HG03521 (cell line): Measurements from ENCODE around the gene NAT14.

Experiments used
- ATAC-seq: cut with Tn5 transposase; IDR thresholded peaks from one replicate; pipeline ENCODE4 v1.9.1; 2021; ENCODE audit warnings: mild to moderate bottlenecking, moderate library complexity; ENCODE audit not compliant: unreplicated experiment

The NAT14 gene

DNA sequence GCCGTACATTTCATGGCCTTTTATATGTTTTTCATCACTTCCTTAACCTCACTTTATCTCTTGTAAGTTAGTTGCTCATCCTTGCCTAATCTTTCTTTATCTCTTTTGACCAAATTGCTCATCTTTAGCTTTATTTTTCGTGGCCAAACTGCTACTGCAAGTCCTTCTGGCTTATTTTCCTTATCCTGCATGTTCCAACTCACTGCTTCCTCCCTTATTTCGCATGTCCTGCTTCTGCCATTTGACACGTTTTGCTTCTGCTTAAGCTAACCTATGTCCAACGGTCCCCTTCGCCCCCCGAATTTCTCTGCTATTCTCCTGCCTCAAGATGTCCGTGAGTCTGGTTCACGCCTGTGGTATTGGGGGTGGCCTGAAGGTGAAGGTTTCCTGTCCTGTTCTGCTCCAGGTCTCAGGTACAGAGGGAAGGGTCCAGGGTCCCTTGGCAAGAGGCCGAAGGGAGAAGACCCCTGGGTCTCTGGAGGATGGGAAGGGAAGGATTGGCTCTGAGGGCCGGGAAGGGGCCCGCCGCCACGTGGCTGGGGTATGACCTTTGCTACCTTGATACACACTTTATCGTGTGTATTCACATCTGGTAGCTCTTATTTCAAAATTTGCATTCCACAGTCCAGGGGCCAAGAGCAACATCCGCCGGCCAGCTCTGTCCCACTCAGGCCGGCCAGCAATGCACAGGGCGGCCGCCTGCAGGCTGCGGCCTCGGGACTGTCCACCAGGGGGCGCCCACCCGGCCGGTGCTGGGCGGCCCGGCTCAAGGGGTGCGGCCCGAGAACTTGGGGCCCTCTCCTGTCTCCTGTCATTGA, 17.5 kb upstream of the NAT14 start:
- ATAC-seq: peak; percentile 71

DNA sequence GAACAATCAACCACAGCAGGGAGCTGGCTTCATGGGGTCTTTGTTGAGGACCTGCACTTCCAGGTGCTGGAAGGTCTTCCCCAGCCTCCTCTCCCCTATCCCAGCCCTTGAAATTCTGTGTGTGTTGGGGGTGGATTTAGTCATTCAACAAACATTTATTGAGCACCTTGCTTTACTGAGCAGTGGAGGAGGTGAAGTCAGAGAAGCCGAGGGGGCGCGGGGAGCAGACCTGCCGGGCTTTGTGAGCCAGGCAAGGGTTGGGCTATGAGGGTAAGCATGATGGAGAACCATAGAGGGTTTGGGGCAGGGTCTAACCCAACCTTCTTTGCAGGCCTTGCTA, 17.0 kb upstream of the NAT14 start:
- no peak for ATAC-seq

DNA sequence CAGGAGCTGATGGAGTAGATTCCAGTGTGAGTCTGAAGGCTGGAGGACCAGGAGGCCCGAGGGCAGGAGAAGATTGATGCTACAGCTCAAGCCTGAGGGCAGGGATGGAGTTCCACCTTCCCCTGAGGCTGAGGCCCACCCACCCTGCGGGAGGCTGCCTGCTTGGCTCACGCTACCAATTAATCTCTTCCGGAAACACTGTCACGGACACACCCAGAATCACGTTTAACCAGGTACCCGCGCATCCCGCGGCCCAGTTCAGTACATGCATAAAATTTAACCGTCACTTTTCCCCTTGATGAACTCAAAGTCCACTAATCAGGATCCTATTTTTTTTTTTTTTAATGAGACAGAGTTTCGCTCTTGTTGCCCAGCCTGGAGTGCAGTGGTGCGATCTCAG, 13.7 kb upstream of the NAT14 start:
- ATAC-seq: no peak

DNA sequence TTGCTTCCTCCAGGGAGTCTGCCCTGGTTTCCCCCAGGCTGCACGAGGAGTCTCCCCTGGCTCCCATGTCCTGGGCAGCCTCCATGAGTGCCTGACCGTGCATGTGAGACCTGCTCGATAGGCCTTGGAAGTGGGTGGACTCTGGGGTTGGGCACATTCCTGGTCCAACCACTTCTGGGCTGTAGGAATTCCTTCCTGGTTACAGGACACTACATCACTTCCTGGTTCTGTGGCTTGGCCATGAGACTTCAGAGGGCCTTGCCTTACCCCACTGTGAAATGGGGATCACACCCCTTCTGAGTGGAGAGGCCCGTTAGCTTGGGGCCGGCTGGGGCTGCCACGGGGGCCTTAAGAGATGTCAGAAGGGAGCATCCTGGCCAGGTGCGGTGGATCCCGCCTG, 12.5 kb upstream of the NAT14 start:
- ATAC-seq: no peak

DNA sequence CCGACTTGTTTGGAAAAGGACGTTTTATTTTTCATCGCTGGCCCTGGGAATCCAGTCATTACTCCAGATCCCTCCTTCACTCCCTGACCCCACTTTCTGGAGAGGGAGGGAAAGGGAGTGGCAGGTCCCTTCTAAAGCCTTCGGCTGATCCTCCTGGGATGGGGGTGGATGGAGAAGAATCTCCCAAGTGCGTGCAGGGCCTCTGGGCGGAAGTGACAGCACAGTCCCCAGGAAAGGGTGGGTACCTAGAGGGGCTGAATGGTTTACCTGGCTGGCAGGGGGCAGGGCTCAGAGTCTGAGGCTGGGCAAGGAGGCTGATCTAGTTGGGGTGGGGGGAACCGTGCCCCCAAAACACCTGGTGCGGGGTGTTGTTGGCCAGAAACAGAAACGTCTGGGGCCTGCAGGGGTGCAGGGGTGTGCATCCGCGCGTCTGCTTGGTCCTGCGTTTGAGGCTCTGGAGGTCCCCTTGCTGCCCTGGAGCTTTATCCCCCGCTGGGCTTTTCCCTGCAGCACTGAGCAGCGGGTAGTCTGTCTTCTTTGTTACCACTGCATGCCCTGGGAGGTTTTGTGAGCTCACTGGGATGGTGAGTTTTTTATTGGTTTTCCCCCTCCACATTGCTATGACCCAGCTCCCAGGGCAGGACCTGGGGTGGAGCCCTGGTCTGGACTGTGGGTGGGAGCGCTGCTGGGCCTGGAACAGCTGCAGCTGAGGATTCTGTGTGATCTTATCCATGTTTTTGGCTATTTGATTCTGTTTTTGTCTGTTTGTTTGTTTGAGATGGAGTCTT, 11.6 kb upstream of the NAT14 start:
- ATAC-seq: no peak

DNA sequence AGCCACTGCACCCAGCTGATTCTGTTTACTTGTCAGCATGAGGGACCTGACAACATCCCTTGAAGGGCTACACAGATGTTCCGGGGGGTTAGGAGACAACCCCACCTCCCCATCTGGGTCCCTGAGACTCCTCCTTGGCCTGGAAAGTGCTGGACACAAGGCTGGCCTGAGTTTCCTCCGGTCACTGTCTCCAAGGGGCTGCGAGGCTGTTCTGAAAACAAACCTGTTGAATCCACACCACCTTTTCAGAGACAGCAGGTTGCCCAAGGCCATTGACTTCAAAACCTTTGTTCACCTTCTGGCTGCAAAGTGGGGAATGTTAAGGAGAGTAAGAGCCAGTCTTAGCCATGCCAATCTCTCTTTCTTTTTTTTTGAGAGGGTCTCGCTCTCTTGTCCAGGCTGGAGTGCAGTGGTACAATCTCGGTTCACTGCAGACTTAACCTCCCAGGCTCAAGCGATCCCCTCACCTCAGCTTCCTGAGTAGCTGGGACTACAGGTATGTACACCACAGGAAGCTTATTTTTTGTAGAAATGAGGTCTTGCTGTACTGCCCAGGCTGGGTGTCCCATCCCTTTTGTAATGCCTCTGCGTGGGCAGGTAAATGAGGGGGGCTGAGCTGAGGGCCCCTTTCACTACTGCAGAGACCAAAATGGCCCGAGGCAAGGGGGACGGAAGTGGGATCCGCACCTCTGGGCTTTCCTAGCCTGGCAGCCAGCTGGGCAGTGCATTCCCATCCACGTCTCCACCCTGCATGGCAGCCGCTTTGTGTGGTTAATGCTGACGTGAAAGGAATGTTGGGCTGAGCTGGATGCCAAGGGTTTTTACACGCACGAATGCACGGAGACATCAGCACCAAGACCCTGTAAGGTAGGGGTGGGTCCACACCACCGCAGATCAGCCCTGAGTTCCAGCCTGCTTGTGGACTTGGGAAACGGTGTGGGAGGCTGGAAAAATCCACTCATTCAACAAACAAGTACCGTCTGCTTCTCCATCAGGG, 10.4 kb upstream of the NAT14 start:
- ATAC-seq: no peak

DNA sequence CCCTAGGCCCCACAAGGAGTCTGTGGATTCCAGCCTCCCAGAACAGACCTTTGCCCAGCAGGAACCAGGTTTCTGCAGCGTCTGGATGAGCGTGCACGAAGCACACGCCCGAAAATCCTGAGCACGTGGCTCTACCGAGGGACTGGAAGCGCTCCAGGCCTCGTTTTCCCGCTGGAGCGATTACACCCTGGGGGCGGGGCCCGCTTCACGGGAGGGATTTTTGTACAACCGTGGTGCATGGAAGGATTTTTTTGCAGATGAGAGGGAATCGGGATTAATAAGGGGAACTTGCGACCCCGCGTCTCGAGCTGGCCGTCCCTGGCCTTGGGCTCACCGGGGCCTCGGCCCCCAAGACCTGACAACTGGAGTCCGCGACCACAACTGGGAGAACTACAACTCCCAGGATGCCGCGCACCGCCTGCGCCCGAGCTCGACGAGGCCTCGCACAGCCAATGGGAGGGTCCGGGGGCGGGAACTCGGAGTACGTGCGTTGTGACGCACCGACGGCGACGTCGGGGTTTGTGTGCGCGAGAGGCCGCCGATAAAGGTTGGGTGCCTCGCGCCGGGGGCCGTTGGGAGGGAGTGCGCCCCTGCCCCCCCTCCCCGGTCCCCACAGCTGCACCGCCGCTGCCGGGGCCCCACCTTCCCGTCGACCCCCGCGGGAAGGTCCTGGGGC, 8.8 kb upstream of the NAT14 start, which contains the start of gene ZNF628:
Gene ZNF628 (plus strand): TSS at position 518 of the 676 bp plus-strand sequence. CDS start 3,294 bp downstream, outside the sequence.
- ATAC-seq: peak; percentile 95

DNA sequence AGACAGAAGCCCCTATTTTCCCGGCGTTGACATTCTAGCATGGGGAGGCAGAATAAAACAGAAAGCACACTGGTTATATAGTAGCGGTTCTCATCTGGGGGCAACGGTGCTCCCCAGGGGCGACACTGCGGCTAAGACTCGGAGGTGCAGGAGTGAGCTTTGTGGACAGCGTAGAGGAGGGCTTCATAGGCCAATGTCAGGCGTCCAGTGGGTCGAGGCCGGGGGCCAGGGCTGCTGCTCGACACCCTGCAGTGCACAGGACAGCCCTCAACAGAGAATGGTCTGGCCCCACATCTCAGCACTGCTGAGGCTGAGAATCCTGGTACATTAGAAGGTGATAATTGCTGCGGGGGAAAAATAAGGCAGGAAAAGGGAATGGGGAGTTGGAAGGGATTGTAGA, 7.1 kb upstream of the NAT14 start:
- ATAC-seq: no peak

DNA sequence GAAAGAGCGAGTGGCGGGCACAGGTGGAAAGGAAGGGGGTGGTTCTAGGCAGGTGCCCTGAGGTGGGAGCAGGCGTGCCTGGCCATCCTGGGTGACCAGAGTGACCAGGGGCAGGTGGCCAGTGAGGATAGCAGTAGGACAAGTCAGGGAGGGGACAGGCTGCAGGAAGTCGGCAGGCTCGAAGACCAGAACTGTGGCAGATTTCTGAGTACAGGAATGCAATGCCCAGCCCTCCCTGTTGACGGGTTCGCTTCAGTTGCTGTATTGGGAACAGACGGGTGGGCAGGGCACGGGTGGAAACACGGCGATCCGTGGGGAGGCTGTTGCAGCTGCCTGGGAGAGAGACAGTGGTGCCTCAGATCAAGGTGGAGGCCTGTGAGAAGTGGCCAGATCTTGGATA, 6.6 kb upstream of the NAT14 start:
- no peak for ATAC-seq

- no peak for ATAC-seq
These were observed 5.9 kb upstream of the NAT14 start for GRCh38 chr19:55479045-55479444.

GRCh38 chr19:55479451-55480230, 5.3 kb upstream of the NAT14 start:
- no peak for ATAC-seq

DNA sequence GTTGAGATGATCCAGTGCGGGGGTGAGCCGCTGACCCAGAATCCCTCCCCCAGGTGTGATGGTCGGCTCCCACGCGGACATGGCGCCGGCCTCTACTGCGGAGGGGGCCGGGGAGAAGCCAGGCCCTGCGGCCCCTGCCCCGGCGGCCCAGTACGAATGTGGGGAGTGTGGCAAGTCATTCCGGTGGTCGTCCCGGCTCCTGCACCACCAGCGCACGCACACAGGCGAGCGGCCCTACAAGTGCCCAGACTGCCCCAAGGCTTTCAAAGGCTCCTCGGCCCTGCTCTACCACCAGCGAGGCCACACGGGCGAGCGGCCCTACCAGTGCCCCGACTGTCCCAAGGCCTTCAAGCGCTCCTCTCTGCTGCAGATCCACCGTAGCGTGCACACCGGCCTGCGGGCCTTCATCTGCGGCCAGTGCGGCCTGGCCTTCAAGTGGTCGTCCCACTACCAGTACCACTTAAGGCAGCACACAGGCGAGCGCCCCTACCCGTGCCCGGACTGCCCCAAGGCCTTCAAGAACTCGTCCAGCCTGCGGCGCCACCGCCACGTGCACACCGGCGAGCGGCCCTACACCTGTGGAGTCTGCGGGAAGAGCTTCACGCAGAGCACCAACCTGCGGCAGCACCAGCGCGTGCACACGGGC, 3.7 kb upstream of the NAT14 start:
- ATAC-seq: no peak

GRCh38 chr19:55481794-55482155, 3.2 kb upstream of the NAT14 start:
- no peak for ATAC-seq

DNA sequence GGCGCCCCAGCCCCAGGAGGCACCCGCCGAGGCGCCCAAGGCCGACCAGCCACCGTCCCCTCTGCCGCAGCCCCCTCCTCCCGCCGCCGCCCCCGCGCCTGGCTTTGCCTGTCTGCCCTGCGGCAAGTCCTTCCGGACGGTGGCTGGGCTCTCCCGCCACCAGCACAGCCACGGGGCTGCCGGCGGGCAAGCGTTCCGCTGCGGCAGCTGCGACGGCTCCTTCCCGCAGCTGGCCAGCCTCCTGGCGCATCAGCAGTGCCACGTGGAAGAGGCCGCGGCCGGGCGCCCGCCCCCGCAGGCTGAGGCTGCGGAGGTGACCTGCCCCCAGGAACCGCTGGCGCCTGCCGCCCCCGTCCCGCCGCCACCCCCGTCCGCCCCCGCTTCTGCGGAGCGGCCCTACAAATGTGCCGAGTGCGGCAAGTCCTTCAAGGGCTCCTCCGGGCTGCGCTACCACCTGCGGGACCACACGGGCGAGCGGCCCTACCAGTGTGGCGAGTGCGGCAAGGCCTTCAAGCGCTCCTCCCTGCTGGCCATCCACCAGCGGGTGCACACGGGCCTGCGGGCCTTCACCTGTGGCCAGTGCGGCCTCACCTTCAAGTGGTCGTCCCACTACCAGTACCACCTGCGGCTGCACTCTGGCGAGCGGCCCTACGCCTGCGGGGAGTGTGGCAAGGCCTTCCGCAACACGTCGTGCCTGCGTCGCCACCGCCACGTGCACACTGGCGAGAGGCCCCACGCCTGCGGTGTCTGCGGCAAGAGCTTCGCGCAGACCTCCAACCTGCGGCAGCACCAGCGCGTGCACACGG, 2.6 kb upstream of the NAT14 start:
- no peak for ATAC-seq

DNA sequence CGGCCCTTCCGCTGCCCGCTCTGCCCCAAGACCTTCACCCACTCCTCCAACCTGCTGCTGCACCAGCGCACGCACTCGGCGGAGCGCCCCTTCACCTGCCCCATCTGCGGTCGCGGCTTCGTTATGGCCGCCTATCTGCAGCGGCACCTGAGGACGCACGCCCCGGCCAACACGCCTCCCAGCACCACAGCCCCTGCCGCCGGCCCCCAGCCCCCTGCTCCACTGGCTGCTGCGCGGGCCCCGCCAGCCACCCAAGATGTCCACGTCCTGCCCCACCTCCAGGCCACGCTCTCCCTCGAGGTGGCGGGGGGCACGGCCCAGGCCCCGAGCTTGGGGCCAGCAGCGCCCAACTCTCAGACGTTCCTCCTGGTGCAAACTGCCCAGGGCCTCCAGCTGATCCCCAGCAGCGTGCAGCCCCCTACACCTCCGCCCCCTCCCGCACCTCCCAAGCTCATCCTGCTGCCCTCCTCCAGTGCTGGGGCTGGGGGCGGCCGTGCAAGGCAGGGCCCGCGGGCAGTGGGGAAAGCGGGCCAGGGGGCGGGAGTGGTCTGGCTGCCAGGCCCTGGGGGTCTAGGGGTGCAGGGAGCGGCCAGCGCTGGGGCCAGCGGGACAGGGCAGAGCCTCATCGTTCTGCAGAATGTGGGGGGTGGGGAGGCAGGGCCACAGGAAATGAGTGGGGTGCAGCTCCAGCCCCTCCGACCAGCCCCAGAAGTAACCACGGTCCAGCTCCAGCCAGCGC, 1.9 kb upstream of the NAT14 start:
- no peak for ATAC-seq

DNA sequence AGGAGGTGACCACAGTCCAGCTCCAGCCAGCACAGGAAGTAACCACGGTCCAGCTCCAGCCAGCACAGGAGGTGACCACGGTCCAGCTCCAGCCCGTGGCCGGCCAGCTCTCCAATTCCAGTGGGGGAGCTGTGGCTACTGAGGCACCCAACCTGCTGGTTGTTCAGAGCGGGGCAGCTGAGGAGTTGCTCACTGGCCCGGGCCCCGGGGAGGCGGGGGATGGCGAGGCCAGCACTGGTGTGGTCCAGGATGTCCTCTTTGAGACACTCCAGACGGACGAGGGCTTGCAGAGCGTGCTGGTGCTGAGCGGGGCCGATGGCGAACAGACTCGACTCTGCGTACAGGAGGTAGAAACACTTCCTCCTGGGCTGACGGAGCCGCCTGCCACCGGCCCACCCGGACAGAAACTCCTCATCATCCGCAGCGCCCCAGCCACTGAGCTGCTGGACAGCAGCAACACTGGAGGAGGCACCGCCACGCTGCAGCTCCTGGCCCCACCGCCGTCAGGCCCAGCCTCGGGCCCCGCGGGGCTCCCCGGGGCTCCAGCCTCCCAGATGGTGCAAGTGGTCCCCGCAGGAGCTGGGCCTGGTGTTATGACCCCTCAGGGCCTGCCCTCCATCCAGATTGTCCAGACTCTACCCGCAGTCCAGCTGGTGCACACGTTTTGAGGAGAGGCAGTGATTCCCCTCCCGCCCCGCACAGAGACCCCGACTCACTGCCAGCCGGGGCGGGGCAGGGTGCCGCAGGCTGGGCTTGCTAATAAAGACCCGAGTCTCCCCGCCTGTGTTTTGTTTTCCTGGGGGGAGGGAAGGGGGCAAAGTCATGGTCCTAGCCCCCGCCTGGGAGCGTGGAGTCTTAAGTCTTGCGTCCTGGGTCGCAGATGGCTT, 1.0 kb upstream of the NAT14 start:
- ATAC-seq: no peak
